Astrocyte of the spinal cord (primary cell): ENCODE data around the gene AURKA.
"Not testable (repeated sequence)": the region's sequence is repeated elsewhere in the genome, so short reads cannot be mapped to it uniquely, and the experiment has no call there.

Experiments used
- DNase-seq: peaks from one replicate; pipeline ENCODE4 v3.0.0; 2011; ENCODE audit warnings: low read depth, low spot score
- H3K4me3 ChIP-seq: 2 replicates; pipeline ENCODE4 v1.5.1; 2011; ENCODE audit warnings: low read depth, mild to moderate bottlenecking, low read length, moderate library complexity
- in situ Hi-C: cut with HindIII; loops from 2 replicates; pipeline ENCODE4 v1.10.0; 2017; ENCODE audit warnings: low sequenced_read_pairs
- TF ChIP-seq, protein P1 (sequence below): IDR thresholded peaks from 2 replicates; pipeline ENCODE4 v1.5.1; 2012; ENCODE audit warnings: low read depth, mild to moderate bottlenecking, low read length, inconsistent platforms

AURKA gene

DNA sequence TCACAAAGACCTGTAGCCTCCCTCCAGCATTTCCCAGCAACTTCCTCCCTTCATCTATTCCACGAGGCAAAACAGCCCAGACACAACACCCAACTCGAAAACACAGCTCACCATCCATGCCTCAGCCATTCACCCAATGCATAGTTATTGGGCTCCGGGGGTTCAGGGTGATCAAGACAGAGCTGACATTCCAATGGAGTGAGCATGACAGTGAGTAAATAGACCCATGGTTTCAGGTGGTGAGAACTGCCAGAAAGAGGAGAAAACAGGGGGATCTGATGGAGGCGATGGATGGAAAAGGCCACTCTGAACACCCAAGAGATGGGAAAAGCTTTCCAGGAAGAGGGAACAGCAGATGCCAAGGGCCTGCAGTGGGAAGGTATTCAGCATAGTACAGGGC, 25.9 kb upstream of the AURKA start:
- DNase-seq, result no peak
- H3K4me3 ChIP-seq, result no peak overlapping the region
- in situ Hi-C loops, result no loop called here
- TF ChIP-seq, protein P1, sequence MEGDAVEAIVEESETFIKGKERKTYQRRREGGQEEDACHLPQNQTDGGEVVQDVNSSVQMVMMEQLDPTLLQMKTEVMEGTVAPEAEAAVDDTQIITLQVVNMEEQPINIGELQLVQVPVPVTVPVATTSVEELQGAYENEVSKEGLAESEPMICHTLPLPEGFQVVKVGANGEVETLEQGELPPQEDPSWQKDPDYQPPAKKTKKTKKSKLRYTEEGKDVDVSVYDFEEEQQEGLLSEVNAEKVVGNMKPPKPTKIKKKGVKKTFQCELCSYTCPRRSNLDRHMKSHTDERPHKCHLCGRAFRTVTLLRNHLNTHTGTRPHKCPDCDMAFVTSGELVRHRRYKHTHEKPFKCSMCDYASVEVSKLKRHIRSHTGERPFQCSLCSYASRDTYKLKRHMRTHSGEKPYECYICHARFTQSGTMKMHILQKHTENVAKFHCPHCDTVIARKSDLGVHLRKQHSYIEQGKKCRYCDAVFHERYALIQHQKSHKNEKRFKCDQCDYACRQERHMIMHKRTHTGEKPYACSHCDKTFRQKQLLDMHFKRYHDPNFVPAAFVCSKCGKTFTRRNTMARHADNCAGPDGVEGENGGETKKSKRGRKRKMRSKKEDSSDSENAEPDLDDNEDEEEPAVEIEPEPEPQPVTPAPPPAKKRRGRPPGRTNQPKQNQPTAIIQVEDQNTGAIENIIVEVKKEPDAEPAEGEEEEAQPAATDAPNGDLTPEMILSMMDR, result no peak

DNA sequence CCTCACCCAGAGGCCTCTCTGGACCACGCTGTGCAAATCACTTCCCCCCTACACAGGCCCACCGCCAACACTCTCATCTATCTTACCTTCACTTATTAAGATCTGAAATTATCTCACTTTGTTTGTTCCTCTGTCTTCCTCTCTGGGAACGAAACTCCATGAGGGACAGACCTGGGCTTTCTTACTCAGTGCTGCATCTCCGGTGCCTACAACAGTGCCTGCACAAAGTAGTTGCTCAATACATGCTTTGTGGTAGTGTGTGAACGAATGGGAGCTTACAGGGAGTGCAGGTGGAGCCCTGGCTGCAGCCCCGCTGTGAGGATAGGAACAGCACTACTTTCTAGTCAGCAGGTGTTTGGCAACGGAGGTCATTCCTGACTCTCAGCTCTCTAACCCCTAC, 25.4 kb upstream of the AURKA start:
- H3K4me3 ChIP-seq, result no peak overlapping the region
- in situ Hi-C loops, result no loop called here
- TF ChIP-seq, protein P1, result no peak
- DNase-seq, result no peak

DNA sequence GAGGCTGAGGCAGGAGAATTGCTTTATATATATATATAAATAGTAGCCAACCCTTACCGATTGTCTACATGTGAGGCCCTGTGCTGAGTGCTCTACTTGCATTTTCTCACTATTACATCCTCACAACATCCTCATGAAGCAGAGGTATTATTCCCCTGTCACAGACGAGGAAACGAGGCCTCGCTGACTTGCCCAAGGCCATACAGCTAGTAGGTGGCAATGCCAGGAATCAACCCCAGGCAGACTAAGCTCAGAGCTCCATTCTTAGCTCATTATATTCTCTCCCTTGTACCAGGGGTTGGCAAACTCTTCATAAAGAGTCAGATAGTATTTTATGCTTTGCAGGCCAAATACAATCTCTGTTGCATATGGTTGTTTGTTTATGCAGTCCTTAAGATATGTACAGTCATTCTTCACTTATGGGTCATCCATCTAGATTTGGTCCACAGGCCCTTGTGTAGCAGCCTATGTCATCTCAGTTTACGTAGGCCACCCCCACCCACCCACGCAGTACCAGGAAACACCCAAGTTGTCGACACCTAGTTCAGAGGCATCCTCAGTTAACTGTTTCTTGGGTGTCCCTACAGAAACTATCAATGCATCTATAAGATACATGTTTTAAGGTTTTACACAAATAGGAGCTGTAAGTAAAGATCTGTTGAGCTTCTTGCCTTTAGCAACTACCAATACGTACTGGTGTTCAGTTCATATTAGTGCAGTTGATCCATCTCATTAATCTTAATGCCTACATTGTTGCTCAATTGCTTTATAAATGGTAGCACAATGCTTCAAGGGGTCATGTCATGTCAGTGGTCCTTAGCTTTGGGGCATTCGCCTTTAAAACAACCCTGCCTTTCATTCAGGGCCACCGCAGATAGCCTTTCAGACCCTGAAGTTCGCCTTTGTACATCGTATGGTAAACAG, 23.1 kb upstream of the AURKA start:
- in situ Hi-C loops, result no loop called here
- TF ChIP-seq, protein P1, result no peak
- DNase-seq, result peak; percentile 37
- no peak overlapping the region for H3K4me3 ChIP-seq

DNA sequence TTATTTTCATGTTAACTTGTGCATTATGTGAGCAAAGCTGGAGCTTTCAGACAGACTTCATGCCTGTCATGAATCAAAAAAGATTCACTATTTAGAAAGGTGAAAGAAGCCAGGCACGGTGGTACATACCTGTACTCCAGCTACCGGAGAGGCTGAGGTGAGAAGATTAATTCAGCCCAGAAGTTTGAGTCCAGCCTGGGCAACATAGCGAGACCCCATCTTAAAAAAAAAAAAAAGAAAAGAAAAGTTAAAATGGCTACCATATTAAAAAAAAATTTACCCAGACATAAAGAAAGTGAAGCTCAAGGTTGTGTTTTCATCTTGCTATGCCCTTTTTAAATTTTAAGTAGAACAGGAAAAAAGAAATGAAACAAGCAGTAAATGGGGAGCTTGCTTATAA, 20.9 kb upstream of the AURKA start:
- no peak for DNase-seq
- TF ChIP-seq, protein P1, result no peak
- no peak overlapping the region for H3K4me3 ChIP-seq
- in situ Hi-C loops, result no loop called here

DNA sequence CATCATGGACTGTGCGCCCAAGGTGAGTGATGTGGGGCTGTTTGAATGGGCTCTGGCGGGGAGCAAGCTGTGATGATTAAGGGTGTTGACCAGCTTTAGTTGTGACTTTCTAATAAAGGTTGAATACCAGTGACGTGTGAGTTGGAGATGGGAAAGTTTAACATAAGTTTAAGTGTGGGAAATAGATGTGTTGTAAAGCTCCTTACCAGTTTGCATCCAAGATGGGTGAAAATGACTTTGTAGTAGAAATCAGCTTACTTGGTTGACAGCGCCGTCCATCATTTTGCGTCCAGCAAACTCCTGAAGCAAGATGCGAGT, 20.4 kb upstream of the AURKA start:
- H3K4me3 ChIP-seq, result peak overlapping the region; percentile 0
- no peak for DNase-seq
- in situ Hi-C loops, result no loop called here
- TF ChIP-seq, protein P1, result no peak

DNA sequence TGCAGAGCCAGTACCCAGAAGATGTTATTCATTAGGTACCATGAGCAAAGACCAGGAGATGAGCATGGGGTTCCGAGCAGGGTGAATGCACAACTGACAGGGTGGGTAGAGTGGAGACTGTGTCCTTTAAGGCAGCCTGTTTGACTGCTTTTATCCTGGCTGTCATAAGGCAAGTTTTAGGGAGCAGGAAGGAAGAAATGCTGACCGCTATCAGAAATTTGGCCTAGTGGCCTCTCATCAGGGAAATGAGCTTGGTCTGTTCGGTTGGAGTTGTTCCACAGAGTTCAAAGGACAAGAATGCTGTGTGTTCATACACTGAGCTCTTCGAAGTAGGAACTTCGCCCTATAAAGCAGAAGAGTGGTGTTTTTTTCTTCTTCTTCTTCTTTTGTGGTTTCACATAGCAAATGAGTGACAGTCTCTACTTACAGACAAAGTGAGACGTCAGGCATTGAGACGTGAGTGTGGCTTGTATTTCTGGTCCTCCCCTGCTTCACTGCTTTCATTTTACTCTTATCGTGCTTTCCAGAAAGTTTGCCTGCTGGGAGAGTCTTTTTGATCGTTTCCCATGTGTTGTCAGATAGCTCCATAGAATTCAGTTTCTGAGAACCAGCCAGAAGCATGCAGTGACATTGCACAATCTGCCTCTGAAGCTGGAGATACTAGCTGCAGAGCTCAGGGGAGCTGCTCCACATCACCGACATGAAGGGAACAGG, 19.9 kb upstream of the AURKA start, which contains the start of gene CASS4:
Gene CASS4 (plus strand): TSS at position 502 of the 714 bp plus-strand sequence. CDS start 199 bp downstream, at position 701.
- peak within 1 kb of the TSS; percentile 0 for H3K4me3 ChIP-seq
- TF ChIP-seq, protein P1, result no peak
- in situ Hi-C loops, result no loop called here
- peak; percentile 81 for DNase-seq

DNA sequence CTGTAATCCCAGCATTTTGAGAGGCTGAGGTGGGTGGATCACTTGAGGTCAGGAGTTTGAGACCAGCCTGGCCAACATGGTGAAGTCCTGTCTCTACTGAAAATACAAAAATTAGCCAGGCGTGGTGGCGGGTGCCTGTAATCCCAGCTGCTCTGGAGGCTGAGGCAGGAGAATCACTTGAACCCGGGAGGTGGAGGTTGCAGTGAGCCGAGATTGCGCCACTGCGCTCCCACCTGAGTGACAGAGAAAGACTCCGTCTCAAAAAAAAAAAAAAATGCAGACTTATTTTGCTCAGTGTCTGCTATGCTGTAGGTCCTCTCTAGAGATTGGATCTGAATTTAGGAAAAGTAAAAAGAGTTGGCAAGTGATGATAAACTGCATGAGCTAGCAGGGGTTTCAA, 19.3 kb upstream of the AURKA start:
- DNase-seq, H3K4me3 ChIP-seq, in situ Hi-C loops: not testable (repeated sequence)
